HG03378 (cell line): ENCODE results near the gene ANKH.
"Not testable (repeated sequence)": the region's sequence is repeated elsewhere in the genome, so short reads cannot be mapped to it uniquely, and the experiment has no call there.

ENCODE experiments used
- ATAC-seq: cut with Tn5 transposase; IDR thresholded peaks from one replicate; pipeline ENCODE4 v1.9.1; 2021; ENCODE audit warnings: mild to moderate bottlenecking, moderate library complexity; ENCODE audit not compliant: unreplicated experiment

ANKH gene

GRCh38 chr5:14859150-14859549 is 12.4 kb downstream of the ANKH start:
- no peak for ATAC-seq

GRCh38 chr5:14855366-14855765 is 16.2 kb downstream of the ANKH start:
- ATAC-seq = no peak

- ATAC-seq = no peak
Observed at GRCh38 chr5:14854799-14855198, 16.8 kb downstream of the ANKH start.

- no peak for ATAC-seq
Observed at GRCh38 chr5:14853685-14854084, 17.9 kb downstream of the ANKH start.

GRCh38 chr5:14852779-14853178 is 18.8 kb downstream of the ANKH start:
- ATAC-seq = no peak

- ATAC-seq = no peak
Observed at GRCh38 chr5:14851999-14852526, 19.5 kb downstream of the ANKH start.

- ATAC-seq = no peak
Observed at GRCh38 chr5:14851597-14851996, 20.0 kb downstream of the ANKH start.

- no peak for ATAC-seq
Observed at GRCh38 chr5:14851050-14851419, 20.5 kb downstream of the ANKH start.

GRCh38 chr5:14850419-14851049 is 21.0 kb downstream of the ANKH start:
- no peak for ATAC-seq

GRCh38 chr5:14849516-14850294 is 21.9 kb downstream of the ANKH start:
- ATAC-seq = no peak

GRCh38 chr5:14848942-14849341 is 22.6 kb downstream of the ANKH start:
- ATAC-seq = not testable (repeated sequence)

GRCh38 chr5:14848385-14848784 is 23.2 kb downstream of the ANKH start:
- ATAC-seq = no peak

GRCh38 chr5:14847471-14847870 is 24.1 kb downstream of the ANKH start:
- ATAC-seq = no peak

- no peak for ATAC-seq
Observed at GRCh38 chr5:14842117-14842516, 29.5 kb downstream of the ANKH start.

- no peak for ATAC-seq
Observed at GRCh38 chr5:14840624-14841023, 31.0 kb downstream of the ANKH start.

- ATAC-seq = no peak
Observed at GRCh38 chr5:14838396-14839319, 32.9 kb downstream of the ANKH start.

GRCh38 chr5:14837423-14838122 is 34.0 kb downstream of the ANKH start:
- ATAC-seq = not testable (repeated sequence)

- no peak for ATAC-seq
Observed at GRCh38 chr5:14834584-14835550, 36.7 kb downstream of the ANKH start.

- ATAC-seq = no peak
Observed at GRCh38 chr5:14834062-14834461, 37.5 kb downstream of the ANKH start.

GRCh38 chr5:14831006-14831338 is 40.6 kb downstream of the ANKH start:
- no peak for ATAC-seq
